CD4-positive, alpha-beta T cell treated with Interleukin-1 beta for 1 hour (primary cell): Measurements from ENCODE around the gene ZBTB38.

Experiments
- DNase-seq, 2 donors: peaks; one replicate each; pipeline ENCODE4 v3.0.0-alpha.2; 2020 to 2022

ZBTB38 gene, protein sequence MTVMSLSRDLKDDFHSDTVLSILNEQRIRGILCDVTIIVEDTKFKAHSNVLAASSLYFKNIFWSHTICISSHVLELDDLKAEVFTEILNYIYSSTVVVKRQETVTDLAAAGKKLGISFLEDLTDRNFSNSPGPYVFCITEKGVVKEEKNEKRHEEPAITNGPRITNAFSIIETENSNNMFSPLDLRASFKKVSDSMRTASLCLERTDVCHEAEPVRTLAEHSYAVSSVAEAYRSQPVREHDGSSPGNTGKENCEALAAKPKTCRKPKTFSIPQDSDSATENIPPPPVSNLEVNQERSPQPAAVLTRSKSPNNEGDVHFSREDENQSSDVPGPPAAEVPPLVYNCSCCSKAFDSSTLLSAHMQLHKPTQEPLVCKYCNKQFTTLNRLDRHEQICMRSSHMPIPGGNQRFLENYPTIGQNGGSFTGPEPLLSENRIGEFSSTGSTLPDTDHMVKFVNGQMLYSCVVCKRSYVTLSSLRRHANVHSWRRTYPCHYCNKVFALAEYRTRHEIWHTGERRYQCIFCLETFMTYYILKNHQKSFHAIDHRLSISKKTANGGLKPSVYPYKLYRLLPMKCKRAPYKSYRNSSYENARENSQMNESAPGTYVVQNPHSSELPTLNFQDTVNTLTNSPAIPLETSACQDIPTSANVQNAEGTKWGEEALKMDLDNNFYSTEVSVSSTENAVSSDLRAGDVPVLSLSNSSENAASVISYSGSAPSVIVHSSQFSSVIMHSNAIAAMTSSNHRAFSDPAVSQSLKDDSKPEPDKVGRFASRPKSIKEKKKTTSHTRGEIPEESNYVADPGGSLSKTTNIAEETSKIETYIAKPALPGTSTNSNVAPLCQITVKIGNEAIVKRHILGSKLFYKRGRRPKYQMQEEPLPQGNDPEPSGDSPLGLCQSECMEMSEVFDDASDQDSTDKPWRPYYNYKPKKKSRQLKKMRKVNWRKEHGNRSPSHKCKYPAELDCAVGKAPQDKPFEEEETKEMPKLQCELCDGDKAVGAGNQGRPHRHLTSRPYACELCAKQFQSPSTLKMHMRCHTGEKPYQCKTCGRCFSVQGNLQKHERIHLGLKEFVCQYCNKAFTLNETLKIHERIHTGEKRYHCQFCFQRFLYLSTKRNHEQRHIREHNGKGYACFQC (N-terminal part only)

DNA sequence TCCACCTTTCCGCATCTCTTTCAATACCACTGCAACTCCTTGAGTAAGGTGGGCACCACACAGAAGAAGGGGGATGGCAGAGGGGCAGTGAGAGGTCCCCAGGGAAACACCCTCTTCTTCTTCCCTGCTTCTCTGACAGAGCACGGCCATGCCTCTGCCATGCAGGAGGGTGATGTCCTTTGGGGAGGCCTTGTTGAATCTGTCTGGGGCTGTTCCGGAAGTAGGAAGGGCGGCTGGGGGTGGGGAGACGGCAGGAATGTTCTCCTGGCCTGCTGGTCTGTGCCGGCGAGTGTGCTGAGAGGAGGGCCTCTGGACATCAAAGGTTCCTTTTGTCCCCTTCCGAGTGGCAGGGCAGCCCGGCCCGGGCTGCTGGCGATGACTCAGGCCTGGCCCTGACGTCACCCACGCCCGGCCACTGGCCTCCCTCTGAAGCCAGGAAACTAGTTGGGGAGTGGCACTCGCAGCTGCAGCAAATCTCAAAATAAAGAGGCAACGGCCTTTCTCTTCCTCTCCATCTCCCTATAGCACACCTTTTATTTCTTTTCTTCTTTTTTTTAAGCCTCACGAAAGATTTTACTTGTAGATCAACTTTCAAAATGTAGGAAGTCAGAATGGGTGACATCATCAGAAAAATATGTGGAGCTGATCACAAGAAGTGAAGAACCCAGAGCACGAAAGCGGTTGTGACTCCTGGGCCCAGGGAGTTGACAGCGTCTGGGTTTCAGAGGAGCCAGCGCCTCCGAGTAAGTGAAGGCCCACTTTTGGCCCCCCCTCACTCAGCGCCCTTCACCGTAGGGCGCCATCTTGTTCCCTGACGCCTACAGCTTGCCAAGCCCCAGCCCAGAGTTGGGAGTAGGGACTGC, at the start of gene ZBTB38:
Gene ZBTB38, plus strand, starts transcription at position 443 of the 863 bp plus-strand sequence. CDS start 73,885 bp downstream, outside the sequence.
- DNase-seq = peak in 1 of 2 donors; percentile 63

DNA sequence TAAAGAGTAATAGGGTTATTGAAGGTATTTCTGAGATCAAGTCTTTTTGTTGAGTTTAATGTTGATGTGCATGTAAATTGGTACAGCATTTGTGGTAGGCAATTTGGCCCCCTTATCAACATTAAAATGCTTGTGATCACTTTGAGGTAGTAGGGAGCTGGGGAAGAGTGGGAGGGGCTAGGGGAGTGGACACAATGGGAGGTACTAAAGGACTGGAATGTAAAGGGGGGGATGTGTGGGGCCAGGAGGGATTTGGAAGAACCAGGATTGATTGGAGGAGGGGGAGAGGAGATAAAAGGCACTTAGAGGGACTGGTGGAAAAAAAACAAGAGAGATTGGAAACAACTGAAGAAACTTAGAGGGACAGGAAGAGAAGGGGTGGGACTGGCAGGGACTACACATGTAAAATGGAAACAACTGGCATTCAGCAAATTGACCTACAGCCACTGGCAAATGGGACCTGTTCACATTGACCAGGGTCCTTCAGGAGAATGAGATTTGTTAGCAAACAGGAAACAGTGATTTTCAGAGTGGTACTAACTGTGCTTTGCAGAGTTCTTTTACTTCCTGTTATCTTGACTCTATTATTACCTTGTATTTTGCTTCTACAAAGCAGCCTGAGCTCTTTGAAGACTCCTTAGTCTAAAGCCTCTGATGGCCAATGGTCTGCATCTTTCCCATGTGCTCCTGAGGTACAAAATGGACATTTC, 47.8 kb upstream of the ZBTB38 start:
- no peak for DNase-seq

- no peak for DNase-seq
These were observed 47.2 kb upstream of the ZBTB38 start for GRCh38 chr3:141321109-141321497.

DNA sequence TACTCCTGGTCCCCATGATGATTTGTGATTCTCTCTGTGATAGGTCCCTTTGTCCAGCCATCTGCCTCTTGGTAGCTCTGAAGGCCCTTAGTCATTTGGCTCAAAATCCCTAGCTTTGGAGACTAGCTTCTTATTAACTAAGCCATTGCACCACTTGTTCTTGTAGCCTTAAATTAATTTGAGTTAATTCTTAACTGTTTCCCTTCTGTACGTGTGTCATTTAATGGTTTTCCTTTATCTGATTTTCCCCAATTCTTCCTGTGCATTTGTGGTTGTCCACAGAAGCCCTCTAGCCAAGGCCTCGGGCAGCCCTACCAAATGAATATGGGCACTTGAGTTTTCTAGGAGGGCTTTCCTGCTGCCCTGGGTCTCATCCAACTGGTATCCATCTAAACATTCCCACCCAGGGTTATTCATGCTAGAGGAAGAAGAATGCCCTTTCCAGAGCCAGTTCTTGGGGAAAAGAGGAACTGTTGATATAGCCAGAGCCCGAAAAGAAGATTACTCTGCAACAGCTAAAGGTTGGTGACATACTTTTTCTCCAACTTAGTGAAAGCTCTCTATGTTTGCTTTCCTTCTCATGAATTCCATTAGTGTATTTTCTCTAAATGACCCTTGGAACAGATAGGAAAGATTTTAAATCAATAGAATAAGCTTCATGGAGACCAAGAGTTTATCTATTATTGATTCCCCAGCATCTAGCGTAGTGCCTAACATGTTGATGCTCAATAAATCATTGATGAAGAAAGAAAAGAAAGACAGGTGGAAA, 44.2 kb upstream of the ZBTB38 start:
- DNase-seq = no peak

DNA sequence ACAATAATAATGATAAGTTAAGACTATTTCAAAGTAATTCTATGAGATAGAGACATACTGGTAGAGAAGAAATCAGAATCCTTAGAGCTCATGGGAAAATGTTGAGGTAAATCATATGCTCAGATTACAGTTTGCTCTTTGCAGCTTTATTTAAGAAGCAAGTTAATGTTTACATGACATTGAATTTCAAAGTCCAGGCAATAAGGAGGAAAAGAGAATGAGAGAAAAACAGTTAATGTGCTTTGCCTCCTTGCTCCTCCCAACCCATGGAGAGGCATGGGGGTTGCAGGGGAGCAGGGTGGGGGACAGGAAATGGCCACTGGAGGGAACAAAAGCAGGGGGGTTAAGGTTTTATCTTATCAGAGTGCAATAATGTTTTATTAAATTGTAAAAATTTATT, 42.2 kb upstream of the ZBTB38 start:
- no peak for DNase-seq

GRCh38 chr3:141326626-141327025, 41.7 kb upstream of the ZBTB38 start:
- no peak for DNase-seq

GRCh38 chr3:141328286-141329166, 39.8 kb upstream of the ZBTB38 start:
- no peak for DNase-seq

GRCh38 chr3:141330235-141330634, 38.1 kb upstream of the ZBTB38 start:
- no peak for DNase-seq

- DNase-seq = no peak
These were observed 37.5 kb upstream of the ZBTB38 start for GRCh38 chr3:141330718-141331376.

DNA sequence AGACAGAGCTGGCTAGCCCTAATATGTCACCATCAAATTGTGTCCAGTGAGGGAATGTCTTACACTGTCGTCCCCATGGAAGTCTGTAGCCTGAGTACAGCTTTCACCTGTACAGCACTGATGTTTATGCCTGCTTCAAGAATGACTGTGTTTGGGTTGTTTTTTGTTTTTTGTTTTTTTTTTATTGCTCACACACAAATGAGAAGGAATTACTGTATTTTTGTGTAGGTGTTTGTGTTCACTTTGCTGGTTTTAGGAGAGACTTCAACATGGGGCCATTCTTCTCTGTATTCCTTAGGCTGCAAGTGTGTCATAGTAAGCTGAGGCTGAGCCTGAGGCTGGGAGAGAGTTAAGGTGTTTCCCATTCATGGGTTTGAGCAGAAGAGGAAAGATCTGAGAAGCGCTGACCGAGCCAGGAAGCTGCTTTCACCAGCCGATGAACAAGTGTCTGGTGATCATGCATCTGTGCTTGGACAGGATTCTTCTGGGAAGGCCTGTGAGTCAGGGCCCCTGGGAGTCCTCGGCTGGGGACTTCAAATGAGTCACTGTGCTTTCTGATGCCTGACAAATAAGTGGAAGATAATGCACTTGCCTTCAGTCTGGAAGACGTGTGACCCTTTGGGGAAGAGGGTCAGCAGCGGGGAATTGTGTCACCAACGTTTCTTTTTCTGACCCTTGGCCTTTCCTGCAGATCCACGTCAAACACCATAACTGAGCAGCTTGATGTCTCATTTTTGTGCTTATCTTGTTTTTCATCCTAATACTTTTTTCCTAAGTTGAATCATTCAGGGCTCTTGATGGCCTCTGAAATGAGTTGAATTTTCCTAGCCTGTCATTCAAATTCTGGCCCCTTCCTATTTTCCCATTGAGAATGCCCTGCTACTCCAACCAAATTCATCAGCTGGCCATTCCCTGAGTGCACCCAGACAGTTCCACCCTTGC, 36.7 kb upstream of the ZBTB38 start:
- DNase-seq = no peak

GRCh38 chr3:141332416-141332815, 35.9 kb upstream of the ZBTB38 start:
- DNase-seq = no peak

DNA sequence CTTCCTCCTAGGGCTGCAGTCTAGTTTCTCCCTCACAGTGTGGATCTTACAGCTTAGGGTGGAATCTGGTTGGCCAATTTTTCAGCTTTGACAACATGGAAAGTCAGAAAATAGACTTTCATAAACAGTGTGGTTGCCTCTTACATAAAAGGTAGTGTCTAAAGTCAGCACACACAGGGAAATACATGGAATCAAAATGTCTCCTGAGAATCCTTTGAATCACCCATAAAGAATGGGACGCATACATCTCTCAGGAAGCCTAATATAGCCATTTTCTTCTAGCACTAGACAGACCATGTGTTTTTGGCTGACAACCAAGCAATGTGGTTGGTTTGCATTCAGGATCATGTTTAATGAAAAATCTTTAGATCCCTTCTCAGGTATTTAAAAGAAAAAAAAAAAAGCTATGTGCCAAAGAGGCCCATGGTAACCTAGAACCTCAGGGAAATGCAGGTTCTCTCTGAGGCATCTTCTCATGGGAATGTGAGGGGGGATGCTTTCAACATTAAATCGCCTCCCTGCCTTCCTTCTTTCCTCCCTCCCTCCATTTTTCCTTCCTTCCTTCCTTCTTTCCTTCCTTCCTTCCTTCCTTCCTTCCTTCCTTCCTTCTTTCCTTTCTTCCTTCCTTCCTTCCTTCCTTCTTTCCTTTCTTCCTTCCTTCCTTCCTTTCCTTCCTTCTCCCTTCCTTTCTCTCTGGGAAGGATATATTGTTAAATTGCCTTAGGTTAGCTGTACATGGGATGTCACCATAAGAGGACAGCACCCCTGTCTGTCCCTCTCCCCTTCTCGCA, 34.3 kb upstream of the ZBTB38 start:
- DNase-seq = no peak

GRCh38 chr3:141334627-141335250, 33.6 kb upstream of the ZBTB38 start:
- no peak for DNase-seq

- no peak for DNase-seq
These were observed 32.7 kb upstream of the ZBTB38 start for GRCh38 chr3:141335531-141336061.

DNA sequence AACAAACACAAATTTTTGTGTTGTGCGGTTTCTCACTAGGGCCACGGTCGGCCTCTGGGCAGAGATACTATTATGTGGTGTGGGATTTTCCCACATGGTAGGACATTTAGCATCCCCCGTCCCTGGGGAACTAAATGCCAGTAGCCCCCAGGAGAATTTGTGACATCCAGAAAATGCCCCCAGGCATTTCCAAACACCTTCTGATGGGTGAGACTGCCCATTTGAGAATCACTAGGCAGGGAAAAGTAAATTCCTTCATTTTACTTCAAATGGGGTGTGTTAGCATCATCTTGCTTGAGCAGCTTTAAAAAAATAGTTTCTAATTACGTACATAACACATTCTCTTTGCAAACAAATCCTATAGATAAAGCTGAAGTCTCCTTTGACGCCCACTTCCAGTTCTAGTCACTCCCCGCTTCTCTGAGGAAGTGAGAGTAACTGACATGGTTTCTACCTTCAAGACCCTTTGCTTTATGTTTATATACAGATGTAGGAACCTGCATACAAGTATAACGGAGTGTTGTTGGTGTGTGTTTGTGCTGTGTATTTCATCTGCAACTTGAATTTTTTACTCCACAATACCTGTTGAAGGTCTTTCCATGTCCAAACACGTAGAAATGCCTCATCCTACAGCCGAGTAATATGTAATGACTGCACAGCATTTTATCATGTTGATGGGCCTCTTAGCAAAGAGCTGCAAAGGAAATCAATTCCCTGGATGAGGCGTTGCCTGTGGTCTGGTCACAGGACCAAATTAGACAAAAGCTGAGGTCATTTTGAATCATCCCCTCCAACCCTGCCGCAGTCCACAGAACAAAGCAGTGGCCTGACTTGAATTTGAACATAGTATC, 31.4 kb upstream of the ZBTB38 start:
- no peak for DNase-seq

DNA sequence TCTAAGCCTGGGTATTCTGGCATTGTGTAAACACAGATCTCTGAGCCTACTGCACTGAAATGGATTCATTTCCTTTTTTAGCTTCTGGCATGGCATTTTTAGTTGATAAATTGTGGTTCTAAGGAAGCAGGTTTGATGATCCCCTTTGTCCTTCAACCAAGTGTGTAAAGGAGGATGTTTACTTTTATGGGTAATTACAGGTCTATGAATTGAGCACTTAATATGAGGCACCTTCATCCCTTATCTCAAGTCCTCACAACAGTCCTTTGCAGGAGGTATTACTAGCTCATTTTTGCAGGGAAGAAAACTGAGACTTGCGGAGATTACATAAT, 30.8 kb upstream of the ZBTB38 start:
- no peak for DNase-seq
